AG08395 (cell line): ENCODE measurements around the gene L2HGDH.

Experiments used
- DNase-seq: peaks from one replicate; pipeline ENCODE4 v3.0.0; 2012; ENCODE audit warnings: mixed read lengths, low spot score

The L2HGDH gene

DNA sequence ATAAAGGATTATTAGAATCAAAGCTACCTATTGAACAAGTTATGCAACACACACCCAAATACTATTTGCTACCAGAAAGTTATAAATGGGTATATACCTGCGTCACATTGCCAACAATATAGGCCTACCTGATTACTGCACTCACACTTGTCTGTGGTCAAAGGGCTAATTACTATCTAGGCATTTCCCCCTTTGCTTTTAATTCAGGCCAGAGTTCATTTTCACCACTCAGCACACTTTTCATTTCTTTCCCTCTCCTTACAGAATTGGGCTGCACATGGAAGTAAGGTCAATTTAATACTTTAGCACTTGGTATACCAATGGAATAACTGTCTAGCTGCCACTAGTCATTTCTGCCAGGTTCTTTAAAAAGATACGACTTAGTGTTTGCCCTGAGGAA, 82.3 kb downstream of the L2HGDH start:
- DNase-seq, result no peak

DNA sequence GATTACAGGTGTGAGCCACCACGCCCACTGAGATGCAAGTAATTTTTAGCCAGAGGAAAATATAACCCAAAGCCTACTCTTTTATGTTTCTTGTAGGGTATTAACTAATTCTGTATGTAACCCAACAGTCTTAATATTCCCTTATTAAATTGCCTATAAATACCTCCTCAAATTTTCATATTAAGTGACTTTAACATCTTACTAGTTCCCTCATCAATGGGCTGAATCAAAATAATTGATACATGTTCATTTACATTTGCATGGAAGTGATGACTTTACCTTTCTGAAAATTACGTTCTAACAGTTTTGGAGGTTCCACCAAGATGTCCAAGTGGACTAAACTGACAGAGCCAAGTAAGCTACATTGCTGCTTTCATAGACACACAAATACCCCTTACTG, 83.7 kb downstream of the L2HGDH start:
- DNase-seq, result no peak

DNA sequence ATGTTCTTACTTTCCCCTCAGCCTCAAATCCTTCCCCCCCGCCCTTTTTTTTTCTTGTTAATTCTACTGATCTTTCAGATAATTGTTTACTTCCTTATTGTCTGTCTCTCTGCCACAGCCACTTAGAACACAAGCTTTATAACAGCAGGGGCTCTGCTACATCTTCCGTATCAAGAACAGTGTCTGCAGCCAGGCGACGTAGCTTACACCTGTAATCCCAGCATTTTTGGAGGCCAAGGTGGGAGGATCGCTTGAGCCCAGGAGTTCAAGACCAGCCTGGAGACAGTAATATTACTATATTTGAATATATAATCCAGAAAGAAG, 86.1 kb downstream of the L2HGDH start:
- no peak for DNase-seq

DNA sequence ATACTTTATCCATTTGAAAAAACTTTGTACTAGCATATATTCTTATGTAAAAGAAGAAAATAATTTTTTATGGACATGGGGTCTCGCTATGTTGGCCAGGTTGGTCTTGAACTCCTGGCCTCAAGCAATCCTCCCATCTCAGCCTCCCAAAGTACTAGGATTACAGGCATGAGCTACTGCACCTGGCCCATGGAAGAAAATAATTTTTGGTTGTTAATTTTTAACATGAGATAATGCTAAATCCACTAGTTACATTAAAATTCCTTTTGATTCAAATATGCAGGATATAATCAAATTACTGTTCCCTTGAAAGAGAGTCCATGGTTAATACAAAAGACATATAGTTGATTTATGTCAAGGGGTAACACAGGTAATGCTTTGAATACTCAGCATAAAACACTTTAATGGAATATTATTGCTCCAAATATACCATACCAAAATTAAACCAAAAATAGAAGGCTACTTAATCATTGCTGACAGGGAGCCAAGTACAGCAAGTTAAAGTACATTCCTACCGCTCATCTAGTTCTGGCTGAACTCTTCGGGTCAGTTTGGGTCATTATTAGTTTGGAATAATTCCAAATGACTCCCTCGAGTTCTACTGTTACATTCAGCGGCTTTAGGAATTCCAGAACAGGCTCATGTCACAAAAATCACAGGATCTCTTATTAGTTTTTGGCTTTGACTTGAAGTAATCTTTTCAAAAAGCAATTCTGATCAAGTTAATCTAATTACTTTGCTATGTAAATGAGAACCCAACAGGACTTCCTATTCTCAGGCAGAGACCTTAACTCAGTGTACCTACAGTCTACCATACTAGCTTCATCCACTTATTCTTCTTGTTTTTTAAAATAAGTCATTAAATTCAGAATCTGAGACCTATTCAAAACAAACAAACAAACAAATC, 86.7 kb downstream of the L2HGDH start:
- peak; percentile 80 for DNase-seq

DNA sequence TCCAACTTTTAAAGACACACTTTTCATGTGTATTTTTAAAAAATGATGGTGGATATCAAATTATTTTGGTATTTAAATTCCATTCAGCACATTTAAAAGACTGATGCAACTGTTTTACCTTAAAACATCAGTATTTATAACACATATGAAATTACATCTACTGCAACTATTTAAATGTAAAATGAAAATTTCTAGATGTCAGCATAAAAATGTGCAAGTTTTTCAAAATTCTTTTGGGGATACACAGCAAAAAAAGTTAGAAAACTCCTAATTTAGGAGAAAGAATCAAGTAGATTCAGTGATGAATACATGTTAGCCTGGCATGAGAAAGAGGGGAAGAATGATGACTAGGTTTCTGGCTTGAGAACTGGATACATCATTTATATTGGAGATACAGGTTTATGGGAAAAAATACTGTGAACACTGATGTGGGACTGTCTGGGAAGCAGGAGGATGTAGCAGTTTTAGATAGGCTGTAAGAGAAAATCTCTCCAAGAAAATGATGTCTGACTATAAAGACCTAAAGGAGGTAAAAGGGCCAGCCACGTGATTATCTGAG, 89.9 kb downstream of the L2HGDH start:
- DNase-seq, result peak; percentile 34

DNA sequence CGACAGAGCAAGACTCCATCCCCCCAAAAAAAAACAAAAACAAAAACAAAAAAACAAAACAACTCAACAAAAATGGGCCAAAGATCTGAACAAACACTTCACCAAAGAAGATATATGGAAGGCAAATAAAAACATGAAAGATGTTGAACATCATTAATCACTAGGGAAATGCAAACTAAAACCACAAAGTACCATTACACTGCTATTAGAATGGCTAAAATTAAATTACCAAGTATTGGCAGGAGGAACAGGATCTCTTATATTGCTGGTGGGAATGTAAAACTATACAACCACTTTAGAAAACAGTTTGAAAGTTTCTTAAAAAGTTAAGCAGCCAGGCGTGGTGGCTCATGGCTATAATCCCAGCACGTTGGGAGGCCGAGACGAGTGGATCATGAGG, 93.5 kb downstream of the L2HGDH start:
- DNase-seq, result no peak

DNA sequence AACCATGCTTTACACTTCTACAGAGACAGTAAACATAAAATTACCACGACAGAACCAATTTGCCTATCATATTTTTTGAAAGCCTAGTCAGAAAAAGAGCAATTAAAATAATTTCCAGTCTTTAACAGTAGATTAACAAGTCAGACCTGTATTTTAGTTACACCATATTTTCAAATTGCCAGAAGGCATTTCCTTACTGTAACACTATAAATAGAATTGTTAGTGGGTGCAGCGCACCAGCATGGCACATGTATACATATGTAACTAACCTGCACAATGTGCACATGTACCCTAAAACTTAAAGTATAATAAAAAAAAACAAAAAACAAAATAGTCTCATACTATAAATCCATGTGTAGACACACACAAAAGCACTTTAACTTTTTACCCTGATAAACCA, 96.6 kb downstream of the L2HGDH start:
- DNase-seq, result no peak

DNA sequence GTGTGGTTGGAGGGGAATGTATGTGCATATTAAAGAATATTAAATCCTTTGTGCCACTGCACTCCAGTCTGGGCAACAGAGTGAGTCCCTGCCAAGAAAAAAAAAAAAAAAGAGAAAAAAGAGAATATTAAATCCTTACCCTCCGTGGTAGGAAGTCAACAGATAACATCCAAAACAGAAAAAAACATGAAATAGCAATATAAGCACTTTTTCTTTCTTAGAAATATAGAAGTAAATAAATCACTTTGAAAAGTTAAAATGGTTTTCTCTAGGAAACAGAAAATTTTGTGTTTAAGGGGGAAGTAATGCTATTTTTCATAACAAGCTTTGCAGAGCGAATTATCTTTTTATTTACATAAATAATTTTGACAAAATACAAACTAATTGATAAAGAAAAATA, 98.2 kb downstream of the L2HGDH start:
- DNase-seq, result no peak

DNA sequence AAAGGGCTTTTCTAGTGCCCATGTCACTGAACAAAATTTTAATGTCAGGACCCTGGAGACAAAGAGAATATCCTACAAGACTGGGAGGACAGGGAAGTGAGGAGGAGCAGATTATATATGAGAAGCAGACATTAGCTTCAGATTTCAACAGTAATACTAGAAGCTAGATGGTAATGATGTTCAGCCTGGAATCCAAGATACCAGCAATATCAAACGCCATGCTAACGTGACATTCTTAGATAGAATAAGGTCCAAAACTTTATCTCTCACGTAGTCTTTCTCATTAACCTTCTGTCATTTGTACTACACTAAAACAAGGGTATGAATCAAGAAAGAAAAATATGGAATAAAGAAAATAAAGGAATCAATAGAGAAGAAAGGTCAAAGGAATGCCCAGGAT, 99.3 kb downstream of the L2HGDH start:
- no peak for DNase-seq

DNA sequence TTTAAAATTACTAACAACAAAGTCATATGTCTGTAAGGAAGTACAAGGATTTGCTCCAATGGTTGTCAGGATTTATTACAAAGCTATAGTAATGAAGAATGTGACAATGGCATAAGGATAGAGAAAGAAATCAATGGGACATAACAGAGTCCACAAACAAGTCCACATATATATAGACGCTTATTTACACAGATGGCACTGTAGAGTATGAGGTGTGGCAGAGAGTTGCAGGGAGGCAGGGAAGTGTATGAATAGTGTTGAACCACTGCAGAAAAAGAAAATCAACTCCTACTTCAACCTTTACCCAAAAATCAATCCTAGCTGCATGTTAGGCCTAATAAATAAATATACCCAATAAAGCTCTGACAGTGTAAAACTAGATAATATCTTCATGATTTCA, 102.0 kb downstream of the L2HGDH start:
- DNase-seq, result no peak

DNA sequence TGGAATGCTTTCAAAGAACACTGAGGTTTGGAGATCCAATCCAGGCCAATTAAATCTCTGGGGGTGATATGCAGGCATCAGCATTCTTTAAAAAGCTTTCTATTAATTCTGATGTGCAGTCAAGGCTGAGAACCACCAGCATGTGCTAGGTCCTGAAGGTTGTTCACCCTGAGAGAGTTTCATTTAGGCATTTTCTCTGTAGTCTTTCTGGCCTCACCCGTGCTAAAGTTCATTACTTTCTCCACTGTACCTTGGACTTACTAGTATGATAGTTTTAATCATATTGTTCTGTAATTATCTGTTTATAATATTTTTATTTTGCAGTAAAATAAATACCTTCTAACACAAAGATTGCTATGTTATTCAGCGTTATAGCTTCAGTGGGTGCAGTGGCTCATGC, 113.5 kb downstream of the L2HGDH start:
- DNase-seq, result no peak

DNA sequence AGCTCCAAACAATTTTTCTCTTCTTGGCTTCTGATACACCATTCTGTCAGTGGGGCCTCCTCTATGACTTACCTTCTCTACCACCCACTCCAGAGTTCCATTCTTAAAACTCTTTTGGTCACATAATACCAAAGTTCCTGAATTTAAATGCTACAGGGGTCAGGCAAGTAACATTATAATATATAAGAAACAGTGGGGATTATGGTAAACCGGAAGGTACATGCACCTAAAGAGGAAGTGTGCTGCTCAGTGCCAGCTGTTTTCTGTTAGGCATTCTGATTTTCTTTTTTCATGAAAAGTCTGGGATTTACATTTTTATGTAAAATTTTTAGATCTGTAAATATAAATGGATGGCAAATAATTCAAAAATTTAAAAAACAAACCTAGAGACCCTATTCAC, 120.5 kb downstream of the L2HGDH start:
- no peak for DNase-seq
